Fibroblast of the aortic adventitia (primary cell): ENCODE data around the gene BHLHE41. TPM values are rescaled to one million over a fixed set of nuclear protein-coding genes. Genes with fewer than 3 reads are reported as not detected.

ENCODE experiments used
- DNase-seq: peaks from one replicate; pipeline ENCODE4 v3.0.0-alpha.2; 2010; ENCODE audit warnings: low read depth
- H3K4me3 ChIP-seq: 2 replicates; pipeline ENCODE4 v1.5.1; 2011; ENCODE audit warnings: low read depth, mild to moderate bottlenecking, control low read depth, low read length, moderate library complexity
- CTCF ChIP-seq: IDR thresholded peaks from 2 replicates; pipeline ENCODE4 v1.5.1; 2011; ENCODE audit warnings: mild to moderate bottlenecking, low read length, control low read depth, inconsistent platforms; ENCODE audit not compliant: insufficient read depth
- total RNA-seq: library from RNA; depleted of rRNA; stranded (reverse); fragments of >200 nt; gene quantifications from 2 replicates; pipeline ENCODE4 v1.2.3, GENCODE V29; 2012; ENCODE audit warnings: low replicate concordance

BHLHE41 gene
- total RNA-seq, 1 donor = 9.2 TPM

GRCh38 chr12:26088998-26089397 is 35.8 kb downstream of the BHLHE41 start:
- TF ChIP-seq CTCF = no peak
- H3K4me3 ChIP-seq = no peak overlapping the region
- DNase-seq = no peak

GRCh38 chr12:26086936-26087335 is 37.9 kb downstream of the BHLHE41 start:
- no peak overlapping the region for H3K4me3 ChIP-seq
- no peak for TF ChIP-seq CTCF
- no peak for DNase-seq

- TF ChIP-seq CTCF = no peak
- no peak for DNase-seq
- H3K4me3 ChIP-seq = no peak overlapping the region
Measured at GRCh38 chr12:26080911-26081310, 43.9 kb downstream of the BHLHE41 start.

- no peak overlapping the region for H3K4me3 ChIP-seq
- DNase-seq = peak; percentile 35
- TF ChIP-seq CTCF = no peak
Measured at GRCh38 chr12:26077915-26078702, 46.7 kb downstream of the BHLHE41 start.

Other genes with a start within 250 kb of the BHLHE41 start
- gene RASSF8, start 166.4 kb downstream of the BHLHE41 start, total RNA-seq = 85.8 and 128 TPM in 2 replicates
- gene SSPN, start 70.5 kb upstream of the BHLHE41 start, total RNA-seq = 9.3 and 23.0 TPM in 2 replicates